ENCODE results near the gene AMBRA1.

DNA sequence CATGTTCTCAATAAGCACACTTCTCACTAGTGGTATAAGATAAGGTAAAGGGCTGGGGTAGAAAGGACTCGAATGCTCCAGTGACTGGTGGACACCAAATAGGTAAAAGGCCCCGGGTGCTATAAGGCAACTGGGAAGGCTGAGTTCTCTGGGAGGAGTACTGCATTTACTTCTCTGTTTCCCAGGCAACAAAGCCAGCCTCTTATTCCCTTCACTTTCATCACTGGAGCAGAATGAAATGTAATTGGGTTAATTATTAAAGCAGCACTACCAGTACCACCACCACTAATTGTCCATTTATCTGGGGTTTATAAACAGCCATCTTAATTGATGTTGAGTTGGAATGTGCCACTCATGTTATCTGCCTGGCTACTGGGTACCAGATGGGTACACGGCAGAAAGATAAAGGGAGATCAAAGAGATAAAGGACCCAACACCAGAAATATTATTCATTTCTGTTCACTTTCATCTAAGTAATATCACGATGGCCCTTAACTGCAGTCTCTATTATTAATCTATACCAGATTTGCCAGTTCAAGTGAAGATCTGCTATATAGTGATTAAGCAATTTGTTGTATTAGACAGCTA lies 107.9 kb downstream of the AMBRA1 start:
- TF ChIP-seq, protein P1, sequence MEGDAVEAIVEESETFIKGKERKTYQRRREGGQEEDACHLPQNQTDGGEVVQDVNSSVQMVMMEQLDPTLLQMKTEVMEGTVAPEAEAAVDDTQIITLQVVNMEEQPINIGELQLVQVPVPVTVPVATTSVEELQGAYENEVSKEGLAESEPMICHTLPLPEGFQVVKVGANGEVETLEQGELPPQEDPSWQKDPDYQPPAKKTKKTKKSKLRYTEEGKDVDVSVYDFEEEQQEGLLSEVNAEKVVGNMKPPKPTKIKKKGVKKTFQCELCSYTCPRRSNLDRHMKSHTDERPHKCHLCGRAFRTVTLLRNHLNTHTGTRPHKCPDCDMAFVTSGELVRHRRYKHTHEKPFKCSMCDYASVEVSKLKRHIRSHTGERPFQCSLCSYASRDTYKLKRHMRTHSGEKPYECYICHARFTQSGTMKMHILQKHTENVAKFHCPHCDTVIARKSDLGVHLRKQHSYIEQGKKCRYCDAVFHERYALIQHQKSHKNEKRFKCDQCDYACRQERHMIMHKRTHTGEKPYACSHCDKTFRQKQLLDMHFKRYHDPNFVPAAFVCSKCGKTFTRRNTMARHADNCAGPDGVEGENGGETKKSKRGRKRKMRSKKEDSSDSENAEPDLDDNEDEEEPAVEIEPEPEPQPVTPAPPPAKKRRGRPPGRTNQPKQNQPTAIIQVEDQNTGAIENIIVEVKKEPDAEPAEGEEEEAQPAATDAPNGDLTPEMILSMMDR (conservative IDR thresholded peaks at IDR 0.05) = no peak
- no peak for TF ChIP-seq ZFX (IDR thresholded peaks at IDR 0.05)

All from C4-2B (cell line).